ENCODE data around the gene MPHOSPH10.

- no peak for TF ChIP-seq PITX1 (CRISPR knock-in tag; IDR thresholded peaks at IDR 0.05)
- TF ChIP-seq TP53 (CRISPR knock-in tag; conservative IDR thresholded peaks at IDR 0.05), result no peak
- TF ChIP-seq ZNF724P (CRISPR knock-in tag; IDR thresholded peaks at IDR 0.05; ENCODE audit: borderline replicate concordance), result no peak
- no peak for TF ChIP-seq NCOA1 (CRISPR knock-in tag; IDR thresholded peaks at IDR 0.05)
- no peak for TF ChIP-seq FOSL1 (CRISPR knock-in tag; IDR thresholded peaks at IDR 0.05; ENCODE audit: borderline replicate concordance)
- TF ChIP-seq POLR2A (IDR thresholded peaks at IDR 0.05; ENCODE audit: insufficient read depth in 1 of 2, low read depth in 2 of 2, low read length in 2 of 2), result no peak
- no peak for TF ChIP-seq ZNF317 (CRISPR knock-in tag; IDR thresholded peaks at IDR 0.05)
- no peak for TF ChIP-seq CTCF (CRISPR knock-in tag; IDR thresholded peaks at IDR 0.05)
- no peak for TF ChIP-seq ETS1 (CRISPR knock-in tag; IDR thresholded peaks at IDR 0.05)
- TF ChIP-seq NFE2L2 (IDR thresholded peaks at IDR 0.05; ENCODE audit: low read length), result no peak
- TF ChIP-seq ZBTB26 (CRISPR knock-in tag; IDR thresholded peaks at IDR 0.05; ENCODE audit: borderline replicate concordance), result no peak
These were observed 23.3 kb downstream of the MPHOSPH10 start for GRCh38 chr2:71153585-71154224.
